ENCODE data around the gene NEU2.
"Not testable (repeated sequence)": the region's sequence is repeated elsewhere in the genome, so short reads cannot be mapped to it uniquely, and the experiment has no call there.

NEU2 gene

DNA sequence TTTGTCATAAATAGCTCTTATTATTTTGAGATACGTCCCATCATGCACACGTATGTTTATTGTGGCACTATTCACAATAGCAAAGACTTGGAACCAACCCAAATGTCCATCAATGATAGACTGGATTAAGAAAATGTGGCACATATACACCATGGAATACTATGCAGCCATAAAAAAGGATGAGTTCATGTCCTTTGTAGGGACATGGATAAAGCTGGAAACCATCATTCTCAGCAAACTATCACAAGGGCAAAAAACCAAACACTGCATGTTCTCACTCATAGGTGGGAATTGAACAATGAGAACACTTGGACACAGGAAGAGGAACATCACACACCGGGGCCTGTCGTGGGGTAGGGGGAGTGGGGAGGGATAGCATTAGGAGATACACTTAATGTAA lies 12.9 kb upstream of the NEU2 start:
- H3K4me3 Mint-ChIP-seq; H3K9me3 Mint-ChIP-seq; H3K36me3 Mint-ChIP-seq (ENCODE audit: low read depth); H3K27me3 Mint-ChIP-seq (ENCODE audit: low read depth); H3K4me1 Mint-ChIP-seq (ENCODE audit: low read depth); H3K27ac Mint-ChIP-seq: not testable (repeated sequence)

DNA sequence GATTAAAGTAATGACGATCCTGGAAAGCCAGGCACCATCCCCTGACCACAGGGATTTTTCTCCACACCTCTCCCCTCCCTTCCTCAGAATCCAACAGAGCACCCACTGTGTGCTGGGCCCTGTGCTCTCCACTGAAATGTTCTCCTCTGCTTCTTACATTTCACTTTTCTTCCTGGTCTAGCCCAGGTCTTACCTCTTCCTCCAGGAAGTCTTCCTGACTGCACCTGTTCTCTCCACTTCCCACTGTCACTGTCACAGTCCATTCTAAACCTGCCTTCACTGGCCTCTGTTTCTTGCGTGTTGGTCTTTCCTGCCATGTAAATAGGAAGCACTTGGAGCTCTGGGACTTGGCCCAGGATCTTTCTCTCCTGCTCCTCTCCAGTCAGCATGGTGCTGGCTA lies 12.0 kb upstream of the NEU2 start:
- Mint-ChIP-seq H3K36me3 (ENCODE audit: low read depth) (no peaks in the 10 kb centered on the region), H3K27me3 (ENCODE audit: low read depth) (no peaks in the 10 kb centered on the region), H3K9me3 (no peaks in the 10 kb centered on the region), H3K4me3 (no peak overlapping the region), H3K27ac (no peak overlapping the region), H3K4me1 (ENCODE audit: low read depth) (no peaks in the 10 kb centered on the region)

DNA sequence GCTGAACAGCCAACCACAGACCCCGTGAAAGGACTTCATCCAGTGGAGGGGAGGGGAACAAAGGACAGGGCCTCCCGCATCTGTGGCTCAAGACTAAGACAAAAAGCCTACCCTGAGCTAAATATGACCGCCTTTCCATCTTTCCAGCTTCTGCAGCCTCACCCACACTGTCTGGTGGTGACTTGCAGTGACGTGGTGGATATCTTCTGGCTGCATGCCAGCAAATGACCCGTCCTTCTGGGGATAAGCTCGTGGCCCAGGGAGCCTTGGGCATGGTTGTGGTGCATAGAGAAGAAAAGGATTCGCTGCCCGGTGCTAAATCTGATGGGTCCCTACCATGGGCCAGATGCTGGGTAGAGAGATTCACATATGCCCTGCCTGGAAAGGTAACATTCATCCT lies 10.7 kb upstream of the NEU2 start:
- no peaks in the 10 kb centered on the region for H3K36me3 Mint-ChIP-seq (ENCODE audit: low read depth)
- no peaks in the 10 kb centered on the region for H3K9me3 Mint-ChIP-seq
- no peaks in the 10 kb centered on the region for H3K4me1 Mint-ChIP-seq (ENCODE audit: low read depth)
- H3K27me3 Mint-ChIP-seq (ENCODE audit: low read depth) = no peaks in the 10 kb centered on the region
- no peak overlapping the region for H3K27ac Mint-ChIP-seq
- no peak overlapping the region for H3K4me3 Mint-ChIP-seq

DNA sequence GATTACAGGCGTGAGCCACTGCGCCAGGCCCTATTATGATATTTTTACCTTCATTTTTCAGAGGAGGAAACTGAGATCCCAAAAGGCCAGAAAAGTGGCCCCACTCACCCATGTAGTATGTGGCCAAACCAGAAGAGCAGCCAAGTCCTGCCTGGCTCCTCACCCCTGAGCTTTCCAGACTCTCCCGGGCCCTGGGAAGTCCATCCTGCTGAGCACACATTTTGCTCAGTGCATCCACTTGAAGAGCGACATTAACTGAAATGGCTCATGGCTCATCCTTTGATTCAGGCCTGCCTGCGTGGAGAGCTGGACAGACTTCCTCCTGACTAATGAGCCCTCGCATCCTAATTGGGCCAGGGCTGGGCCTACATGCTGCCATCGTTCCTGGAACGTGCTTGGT lies 9.9 kb upstream of the NEU2 start:
- no peak overlapping the region for H3K27ac Mint-ChIP-seq

DNA sequence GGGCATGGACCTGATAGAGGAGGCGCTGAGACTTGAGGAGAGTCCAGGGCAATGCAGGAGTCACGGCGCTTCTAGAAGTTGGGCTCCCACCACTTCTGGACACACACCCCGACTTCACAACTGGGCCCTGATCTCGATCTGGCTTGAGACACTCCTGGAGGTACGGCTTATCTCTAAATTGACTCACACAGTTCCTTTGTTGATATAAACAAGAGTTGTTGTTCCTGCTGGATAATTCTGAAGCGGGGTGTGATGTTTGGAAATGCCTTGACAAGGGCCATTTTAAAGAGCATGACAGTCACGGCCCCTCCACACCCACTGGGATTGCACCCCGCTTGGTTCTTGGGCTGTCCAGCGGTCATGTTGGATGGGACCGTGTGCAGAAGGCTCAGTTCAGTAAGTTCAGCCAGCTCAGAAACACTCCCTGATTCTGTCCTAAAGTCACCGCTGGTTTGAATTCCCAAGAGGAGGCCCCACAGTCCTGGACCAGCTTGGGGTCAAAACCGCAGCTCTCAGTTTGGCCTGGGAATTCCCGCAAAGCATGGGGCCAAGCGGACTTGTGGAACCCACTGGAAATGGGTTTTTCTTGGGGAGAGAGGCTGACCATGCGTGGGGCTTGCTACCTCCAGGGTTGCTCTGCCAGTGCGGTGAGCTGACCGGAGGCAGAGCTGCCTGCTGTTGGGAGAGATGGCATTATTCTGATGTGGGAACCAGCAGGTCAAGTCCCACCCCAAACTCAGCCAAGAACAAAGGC lies 9.3 kb upstream of the NEU2 start:
- Mint-ChIP-seq H3K4me1 (ENCODE audit: low read depth) (no peaks in the 10 kb centered on the region), H3K9me3 (no peaks in the 10 kb centered on the region), H3K27ac (no peak overlapping the region), H3K27me3 (ENCODE audit: low read depth) (peaks cover 7% of the 10 kb centered on the region), H3K36me3 (ENCODE audit: low read depth) (no peaks in the 10 kb centered on the region), H3K4me3 (no peak overlapping the region)

More for the DNA sequence above, 9.9 kb upstream of the NEU2 start:
- H3K9me3 Mint-ChIP-seq = no peaks in the 10 kb centered on the region
- no peak overlapping the region for H3K4me3 Mint-ChIP-seq
- peaks cover 3% of the 10 kb centered on the region for H3K27me3 Mint-ChIP-seq (ENCODE audit: low read depth)
- H3K4me1 Mint-ChIP-seq (ENCODE audit: low read depth) = no peaks in the 10 kb centered on the region
- no peaks in the 10 kb centered on the region for H3K36me3 Mint-ChIP-seq (ENCODE audit: low read depth)

DNA sequence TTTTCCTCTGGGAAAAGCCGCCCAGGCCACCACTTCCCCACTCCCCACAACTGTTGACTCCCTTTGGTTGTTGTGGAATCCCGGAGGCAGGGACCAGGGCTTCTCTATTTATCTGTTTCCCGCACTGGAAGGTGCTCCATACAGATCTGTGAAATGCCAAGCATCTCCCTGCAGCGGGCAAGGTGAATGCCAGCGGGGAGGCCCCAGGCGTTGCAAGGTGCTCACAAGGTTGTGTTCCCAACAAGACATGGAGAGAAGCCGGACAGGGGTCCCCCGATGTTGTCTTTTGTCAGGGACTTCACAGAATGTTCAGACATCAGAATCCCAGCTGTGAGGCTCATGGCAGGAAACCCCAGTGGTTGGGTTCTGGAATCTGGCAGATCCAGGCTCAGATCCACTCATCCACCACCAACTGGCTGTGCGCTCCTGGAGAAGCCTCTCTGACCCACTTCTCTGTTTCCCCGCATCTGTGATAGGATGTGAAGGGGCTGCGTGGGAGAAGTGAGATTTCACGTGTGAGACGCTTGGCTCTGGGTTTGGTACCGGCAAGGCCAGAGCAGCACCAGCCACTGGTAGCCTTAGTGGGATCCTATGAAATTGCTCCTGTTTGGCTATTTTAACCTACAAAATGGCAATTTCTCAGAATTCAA lies 8.6 kb upstream of the NEU2 start:
- Mint-ChIP-seq H3K27ac (no peak overlapping the region), H3K36me3 (ENCODE audit: low read depth) (no peaks in the 10 kb centered on the region), H3K4me3 (no peak overlapping the region), H3K4me1 (ENCODE audit: low read depth) (no peaks in the 10 kb centered on the region), H3K27me3 (ENCODE audit: low read depth) (peaks cover 7% of the 10 kb centered on the region), H3K9me3 (no peaks in the 10 kb centered on the region)

DNA sequence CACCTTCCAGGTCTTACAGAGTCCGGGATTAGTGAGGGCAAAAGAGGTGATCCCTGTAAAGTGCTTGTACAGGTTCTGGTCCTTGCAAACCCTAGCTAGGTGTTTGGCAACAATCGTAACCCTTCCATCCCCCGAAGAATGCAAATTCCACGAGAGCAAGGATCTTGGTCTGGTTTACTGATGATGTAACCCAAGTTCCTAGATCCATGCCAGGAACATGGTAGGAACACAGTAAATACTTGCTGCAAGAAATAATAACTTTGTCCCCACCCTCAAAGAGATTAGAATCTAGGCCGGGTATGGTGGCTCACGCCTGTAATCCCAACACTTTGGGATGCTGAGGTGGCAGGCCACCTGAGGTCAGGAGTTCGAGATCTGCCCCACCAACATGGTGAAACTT lies 6.8 kb upstream of the NEU2 start:
- no peaks in the 10 kb centered on the region for H3K4me1 Mint-ChIP-seq (ENCODE audit: low read depth)
- no peak overlapping the region for H3K4me3 Mint-ChIP-seq
- no peaks in the 10 kb centered on the region for H3K9me3 Mint-ChIP-seq
- no peak overlapping the region for H3K27ac Mint-ChIP-seq
- no peaks in the 10 kb centered on the region for H3K36me3 Mint-ChIP-seq (ENCODE audit: low read depth)
- peaks cover 10% of the 10 kb centered on the region for H3K27me3 Mint-ChIP-seq (ENCODE audit: low read depth)

DNA sequence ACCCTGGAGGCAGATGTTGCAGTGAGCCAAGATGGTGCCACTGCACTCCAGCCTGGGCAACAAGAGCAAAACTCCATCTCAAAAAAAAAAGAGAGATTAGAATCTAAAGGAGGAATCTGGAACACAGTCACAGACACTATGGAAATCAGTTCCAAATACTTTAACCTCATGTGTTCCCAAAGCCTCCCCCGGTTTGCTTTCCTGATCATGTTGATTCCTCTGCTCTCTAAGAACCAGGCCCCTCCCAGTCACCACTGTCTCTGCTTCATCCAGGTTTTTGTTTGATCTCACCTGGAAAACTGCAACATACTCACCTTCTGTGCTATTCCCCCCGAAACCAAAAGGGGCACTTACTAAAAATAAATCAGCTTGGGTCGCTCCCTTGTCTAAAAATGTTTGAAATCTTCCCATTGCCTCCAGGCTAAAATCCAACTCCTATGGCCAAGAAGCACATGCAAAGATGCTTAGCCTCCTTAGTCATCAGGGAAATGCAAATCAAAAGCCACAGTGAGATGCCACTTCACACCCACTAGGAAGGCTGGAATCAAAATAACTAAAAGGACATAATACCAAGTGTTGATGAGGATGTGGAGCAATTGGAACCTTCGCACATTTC lies 6.2 kb upstream of the NEU2 start:
- no peaks in the 10 kb centered on the region for H3K4me1 Mint-ChIP-seq (ENCODE audit: low read depth)
- no peaks in the 10 kb centered on the region for H3K36me3 Mint-ChIP-seq (ENCODE audit: low read depth)
- H3K27me3 Mint-ChIP-seq (ENCODE audit: low read depth) = peaks cover 10% of the 10 kb centered on the region
- H3K4me3 Mint-ChIP-seq = no peak overlapping the region
- H3K9me3 Mint-ChIP-seq = no peaks in the 10 kb centered on the region
- H3K27ac Mint-ChIP-seq = no peak overlapping the region

DNA sequence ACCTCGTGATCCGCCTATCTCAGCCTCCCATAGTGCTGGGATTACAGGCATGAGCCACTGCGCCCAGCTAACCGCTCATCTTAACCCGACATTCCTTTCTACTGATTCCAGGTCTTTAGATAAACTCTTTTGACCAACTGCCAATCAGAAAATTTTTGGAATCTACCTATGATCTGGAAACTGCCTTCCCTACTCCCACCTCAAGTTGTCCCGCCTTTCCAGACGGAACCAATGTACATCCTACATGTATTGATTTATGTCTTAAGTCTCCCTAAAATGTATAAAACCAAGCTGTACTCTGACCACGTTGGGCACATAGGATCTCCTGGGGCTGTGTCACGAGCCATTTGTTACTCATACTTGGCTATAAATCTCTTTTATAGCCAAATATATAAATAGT lies 3.2 kb upstream of the NEU2 start:
- H3K36me3 Mint-ChIP-seq (ENCODE audit: low read depth) = no peaks in the 10 kb centered on the region
- no peak overlapping the region for H3K27ac Mint-ChIP-seq
- peaks cover 10% of the 10 kb centered on the region for H3K27me3 Mint-ChIP-seq (ENCODE audit: low read depth)
- no peaks in the 10 kb centered on the region for H3K9me3 Mint-ChIP-seq
- no peaks in the 10 kb centered on the region for H3K4me1 Mint-ChIP-seq (ENCODE audit: low read depth)
- no peak overlapping the region for H3K4me3 Mint-ChIP-seq

DNA sequence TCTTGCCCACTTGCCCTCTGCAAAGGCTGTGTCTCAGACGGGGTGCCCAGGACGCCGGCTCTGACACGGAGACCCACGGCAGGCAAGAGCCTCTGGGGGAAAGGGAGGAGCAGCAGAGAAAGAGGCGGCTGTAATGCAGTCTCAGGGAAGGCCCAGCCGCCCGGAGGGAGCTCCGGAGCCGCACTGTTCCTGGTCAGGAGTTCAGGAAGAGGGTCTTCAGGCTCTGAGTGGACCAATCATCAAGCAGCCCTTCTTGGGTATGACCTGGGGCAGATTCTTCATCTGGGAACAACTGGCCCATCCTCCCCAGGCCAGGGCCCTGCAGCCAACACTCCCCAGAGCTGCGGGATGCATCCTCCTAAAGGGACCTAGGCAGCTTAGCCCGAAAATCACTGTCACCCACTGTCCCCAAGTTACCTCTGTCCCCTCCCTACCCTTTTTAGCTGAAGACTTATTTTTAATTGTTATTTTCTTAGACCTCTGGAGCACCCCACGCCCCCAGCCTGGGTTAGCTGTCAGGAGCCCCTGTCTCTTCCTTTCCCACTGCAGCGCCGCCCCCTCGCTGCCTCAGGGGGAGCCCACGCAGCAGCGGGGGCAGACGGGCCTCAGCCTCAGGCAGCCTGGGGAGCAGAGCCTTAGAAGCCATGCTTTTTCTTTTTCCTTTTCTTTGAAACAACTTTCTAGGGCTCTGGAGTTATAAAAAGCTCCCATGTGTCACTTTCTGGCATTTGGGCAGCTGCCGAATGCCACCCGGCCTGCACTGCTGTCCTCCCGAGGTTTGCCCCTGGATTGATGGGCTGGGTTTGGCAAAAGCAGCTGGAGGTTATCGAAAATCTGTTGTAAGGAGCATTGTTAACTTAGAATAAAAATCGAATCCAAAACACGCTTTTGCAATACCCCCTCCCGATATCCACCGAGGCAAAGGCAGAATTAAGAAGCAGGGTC lies 644 bp upstream of the NEU2 start:
- H3K9me3 Mint-ChIP-seq = no peaks in the 10 kb centered on the region
- H3K27me3 Mint-ChIP-seq (ENCODE audit: low read depth) = peaks cover 10% of the 10 kb centered on the region
- no peak overlapping the region for H3K4me3 Mint-ChIP-seq

DNA sequence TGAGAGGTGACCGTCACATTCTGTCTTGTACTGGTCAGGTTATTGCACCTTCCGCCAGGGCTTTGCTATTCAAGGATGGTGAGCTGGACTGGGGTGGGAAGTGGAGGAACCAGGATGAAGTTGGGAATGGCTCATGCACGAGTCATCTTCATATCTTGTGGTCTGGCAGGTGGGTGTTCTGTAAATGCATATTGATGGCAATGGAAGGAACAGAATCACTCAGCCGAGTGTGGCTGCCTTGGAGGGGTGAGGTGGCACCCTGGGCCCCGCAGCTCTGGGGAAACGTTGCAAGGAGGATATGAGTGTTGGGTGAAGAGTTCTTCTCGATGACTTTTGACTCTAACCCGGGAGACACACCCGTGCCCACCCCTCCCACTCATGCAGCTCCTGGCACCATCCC lies 1.2 kb downstream of the NEU2 start:
- H3K9me3 Mint-ChIP-seq = no peaks in the 10 kb centered on the region
- no peak overlapping the region for H3K27ac Mint-ChIP-seq
- peaks cover 4% of the 10 kb centered on the region for H3K27me3 Mint-ChIP-seq (ENCODE audit: low read depth)
- no peaks in the 10 kb centered on the region for H3K36me3 Mint-ChIP-seq (ENCODE audit: low read depth)
- no peaks in the 10 kb centered on the region for H3K4me1 Mint-ChIP-seq (ENCODE audit: low read depth)
- no peak overlapping the region for H3K4me3 Mint-ChIP-seq

More for the DNA sequence above, 644 bp upstream of the NEU2 start:
- Mint-ChIP-seq H3K4me1 (ENCODE audit: low read depth) (no peaks in the 10 kb centered on the region), H3K36me3 (ENCODE audit: low read depth) (no peaks in the 10 kb centered on the region), H3K27ac (no peak overlapping the region)

DNA sequence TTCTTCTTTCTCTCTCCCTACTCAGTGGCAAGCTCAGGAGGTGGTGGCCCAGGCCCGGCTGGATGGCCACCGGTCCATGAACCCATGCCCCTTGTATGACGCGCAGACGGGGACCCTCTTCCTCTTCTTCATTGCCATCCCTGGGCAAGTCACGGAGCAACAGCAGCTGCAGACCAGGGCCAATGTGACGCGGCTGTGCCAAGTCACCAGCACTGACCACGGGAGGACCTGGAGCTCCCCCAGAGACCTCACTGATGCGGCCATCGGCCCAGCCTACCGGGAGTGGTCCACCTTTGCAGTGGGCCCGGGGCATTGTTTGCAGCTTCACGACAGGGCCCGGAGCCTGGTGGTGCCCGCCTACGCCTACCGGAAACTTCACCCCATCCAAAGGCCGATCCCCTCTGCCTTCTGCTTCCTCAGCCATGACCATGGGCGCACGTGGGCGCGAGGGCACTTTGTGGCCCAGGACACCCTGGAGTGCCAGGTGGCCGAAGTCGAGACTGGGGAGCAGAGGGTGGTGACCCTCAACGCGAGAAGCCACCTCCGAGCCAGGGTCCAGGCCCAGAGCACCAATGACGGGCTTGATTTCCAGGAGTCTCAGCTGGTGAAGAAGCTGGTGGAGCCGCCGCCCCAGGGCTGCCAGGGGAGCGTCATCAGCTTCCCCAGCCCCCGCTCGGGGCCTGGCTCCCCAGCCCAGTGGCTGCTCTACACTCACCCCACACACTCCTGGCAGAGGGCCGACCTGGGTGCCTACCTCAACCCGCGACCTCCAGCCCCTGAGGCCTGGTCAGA lies 1.8 kb downstream of the NEU2 start:
- H3K27ac Mint-ChIP-seq = no peak overlapping the region
- H3K36me3 Mint-ChIP-seq (ENCODE audit: low read depth) = no peaks in the 10 kb centered on the region
- H3K27me3 Mint-ChIP-seq (ENCODE audit: low read depth) = peaks cover 3% of the 10 kb centered on the region
- H3K4me3 Mint-ChIP-seq = no peak overlapping the region
- H3K4me1 Mint-ChIP-seq (ENCODE audit: low read depth) = no peaks in the 10 kb centered on the region
- H3K9me3 Mint-ChIP-seq = no peaks in the 10 kb centered on the region

DNA sequence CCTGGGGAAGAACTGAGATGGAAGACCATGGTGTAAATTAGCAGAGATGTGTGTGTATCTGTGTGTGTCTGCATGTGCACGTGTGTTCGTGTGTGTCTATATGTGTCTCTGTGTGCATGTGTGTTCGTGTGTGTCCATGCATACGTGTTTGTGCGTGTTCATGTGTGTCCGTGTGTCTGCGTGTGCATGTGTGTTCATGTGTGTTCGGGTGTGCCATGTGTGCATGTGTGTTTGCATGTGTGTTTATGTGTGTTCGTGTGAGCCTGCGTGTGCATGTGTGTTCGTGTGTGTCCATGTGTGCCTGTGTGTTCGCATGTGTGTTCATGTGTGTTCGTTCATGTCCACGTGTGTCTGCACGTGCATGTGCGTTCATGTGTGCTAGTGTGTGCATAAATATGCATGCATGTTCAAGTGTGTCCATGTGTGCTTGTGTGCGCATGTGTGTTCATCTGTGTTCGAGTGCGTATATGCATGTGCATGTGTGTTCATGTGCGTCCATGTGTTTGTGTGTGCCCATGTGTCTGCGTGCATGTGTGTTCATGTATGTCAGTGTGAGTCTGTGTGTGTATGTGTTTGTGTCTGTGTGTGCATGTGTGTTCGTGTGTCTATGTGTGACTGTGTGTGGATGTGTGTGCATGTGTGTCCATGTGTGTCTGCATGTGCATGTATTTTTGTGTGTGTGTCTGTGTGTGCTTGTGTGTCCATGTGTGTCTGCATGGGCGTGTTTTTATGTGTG lies 3.1 kb downstream of the NEU2 start:
- no peaks in the 10 kb centered on the region for H3K9me3 Mint-ChIP-seq
- H3K27ac Mint-ChIP-seq = no peak overlapping the region
- H3K27me3 Mint-ChIP-seq (ENCODE audit: low read depth) = no peaks in the 10 kb centered on the region
- no peaks in the 10 kb centered on the region for H3K36me3 Mint-ChIP-seq (ENCODE audit: low read depth)
- no peaks in the 10 kb centered on the region for H3K4me1 Mint-ChIP-seq (ENCODE audit: low read depth)
- no peak overlapping the region for H3K4me3 Mint-ChIP-seq

Measured in T-helper 1 cell treated with Interleukin-12 subunit alpha and Interleukin-12 subunit beta and Interleukin-4 antibody, amounts not matched to agents 30 μg/mL and 1 μg/mL, for 36 hours (primary cell).